Fibroblast of skin of abdomen (primary cell): ENCODE measurements around the gene MXRA8.

ENCODE experiments used
- DNase-seq: peaks from one replicate; pipeline ENCODE4 v3.0.0-alpha.2; 2013

The MXRA8 gene

DNA sequence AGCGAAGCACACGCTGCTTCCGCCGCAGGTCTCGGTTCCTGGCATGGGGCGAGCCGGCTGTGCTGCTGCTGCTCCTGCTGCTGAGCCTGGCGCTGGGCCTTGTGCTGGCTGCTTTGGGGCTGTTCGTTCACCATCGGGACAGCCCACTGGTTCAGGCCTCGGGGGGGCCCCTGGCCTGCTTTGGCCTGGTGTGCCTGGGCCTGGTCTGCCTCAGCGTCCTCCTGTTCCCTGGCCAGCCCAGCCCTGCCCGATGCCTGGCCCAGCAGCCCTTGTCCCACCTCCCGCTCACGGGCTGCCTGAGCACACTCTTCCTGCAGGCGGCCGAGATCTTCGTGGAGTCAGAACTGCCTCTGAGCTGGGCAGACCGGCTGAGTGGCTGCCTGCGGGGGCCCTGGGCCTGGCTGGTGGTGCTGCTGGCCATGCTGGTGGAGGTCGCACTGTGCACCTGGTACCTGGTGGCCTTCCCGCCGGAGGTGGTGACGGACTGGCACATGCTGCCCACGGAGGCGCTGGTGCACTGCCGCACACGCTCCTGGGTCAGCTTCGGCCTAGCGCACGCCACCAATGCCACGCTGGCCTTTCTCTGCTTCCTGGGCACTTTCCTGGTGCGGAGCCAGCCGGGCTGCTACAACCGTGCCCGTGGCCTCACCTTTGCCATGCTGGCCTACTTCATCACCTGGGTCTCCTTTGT lies 24.7 kb downstream of the MXRA8 start:
- no peak for DNase-seq

DNA sequence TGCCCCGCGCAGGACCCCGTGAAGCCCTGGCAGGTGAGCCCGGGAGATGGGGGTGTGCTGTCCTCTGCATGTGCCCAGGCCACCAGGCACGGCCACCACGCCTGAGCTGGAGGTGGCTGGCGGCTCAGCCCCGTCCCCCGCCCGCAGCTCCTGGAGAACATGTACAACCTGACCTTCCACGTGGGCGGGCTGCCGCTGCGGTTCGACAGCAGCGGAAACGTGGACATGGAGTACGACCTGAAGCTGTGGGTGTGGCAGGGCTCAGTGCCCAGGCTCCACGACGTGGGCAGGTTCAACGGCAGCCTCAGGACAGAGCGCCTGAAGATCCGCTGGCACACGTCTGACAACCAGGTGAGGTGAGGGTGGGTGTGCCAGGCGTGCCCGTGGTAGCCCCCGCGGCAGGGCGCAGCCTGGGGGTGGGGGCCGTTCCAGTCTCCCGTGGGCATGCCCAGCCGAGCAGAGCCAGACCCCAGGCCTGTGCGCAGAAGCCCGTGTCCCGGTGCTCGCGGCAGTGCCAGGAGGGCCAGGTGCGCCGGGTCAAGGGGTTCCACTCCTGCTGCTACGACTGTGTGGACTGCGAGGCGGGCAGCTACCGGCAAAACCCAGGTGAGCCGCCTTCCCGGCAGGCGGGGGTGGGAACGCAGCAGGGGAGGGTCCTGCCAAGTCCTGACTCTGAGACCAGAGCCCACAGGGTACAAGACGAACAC lies 25.4 kb downstream of the MXRA8 start:
- no peak for DNase-seq

DNA sequence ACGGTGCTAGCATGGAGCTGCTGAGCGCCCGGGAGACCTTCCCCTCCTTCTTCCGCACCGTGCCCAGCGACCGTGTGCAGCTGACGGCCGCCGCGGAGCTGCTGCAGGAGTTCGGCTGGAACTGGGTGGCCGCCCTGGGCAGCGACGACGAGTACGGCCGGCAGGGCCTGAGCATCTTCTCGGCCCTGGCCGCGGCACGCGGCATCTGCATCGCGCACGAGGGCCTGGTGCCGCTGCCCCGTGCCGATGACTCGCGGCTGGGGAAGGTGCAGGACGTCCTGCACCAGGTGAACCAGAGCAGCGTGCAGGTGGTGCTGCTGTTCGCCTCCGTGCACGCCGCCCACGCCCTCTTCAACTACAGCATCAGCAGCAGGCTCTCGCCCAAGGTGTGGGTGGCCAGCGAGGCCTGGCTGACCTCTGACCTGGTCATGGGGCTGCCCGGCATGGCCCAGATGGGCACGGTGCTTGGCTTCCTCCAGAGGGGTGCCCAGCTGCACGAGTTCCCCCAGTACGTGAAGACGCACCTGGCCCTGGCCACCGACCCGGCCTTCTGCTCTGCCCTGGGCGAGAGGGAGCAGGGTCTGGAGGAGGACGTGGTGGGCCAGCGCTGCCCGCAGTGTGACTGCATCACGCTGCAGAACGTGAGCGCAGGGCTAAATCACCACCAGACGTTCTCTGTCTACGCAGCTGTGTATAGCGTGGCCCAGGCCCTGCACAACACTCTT lies 26.2 kb downstream of the MXRA8 start:
- DNase-seq, result no peak

DNA sequence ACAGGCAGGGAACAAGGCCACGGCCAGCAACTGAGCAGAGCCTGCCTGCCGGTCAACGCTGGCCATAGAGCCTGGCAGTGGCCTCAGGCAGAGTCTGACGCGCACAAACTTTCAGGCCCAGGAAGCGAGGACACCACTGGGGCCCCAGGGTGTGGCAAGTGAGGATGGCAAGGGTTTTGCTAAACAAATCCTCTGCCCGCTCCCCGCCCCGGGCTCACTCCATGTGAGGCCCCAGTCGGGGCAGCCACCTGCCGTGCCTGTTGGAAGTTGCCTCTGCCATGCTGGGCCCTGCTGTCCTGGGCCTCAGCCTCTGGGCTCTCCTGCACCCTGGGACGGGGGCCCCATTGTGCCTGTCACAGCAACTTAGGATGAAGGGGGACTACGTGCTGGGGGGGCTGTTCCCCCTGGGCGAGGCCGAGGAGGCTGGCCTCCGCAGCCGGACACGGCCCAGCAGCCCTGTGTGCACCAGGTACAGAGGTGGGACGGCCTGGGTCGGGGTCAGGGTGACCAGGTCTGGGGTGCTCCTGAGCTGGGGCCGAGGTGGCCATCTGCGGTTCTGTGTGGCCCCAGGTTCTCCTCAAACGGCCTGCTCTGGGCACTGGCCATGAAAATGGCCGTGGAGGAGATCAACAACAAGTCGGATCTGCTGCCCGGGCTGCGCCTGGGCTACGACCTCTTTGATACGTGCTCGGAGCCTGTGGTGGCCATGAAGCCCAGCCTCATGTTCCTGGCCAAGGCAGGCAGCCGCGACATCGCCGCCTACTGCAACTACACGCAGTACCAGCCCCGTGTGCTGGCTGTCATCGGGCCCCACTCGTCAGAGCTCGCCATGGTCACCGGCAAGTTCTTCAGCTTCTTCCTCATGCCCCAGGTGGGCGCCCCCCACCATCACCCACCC lies 27.0 kb downstream of the MXRA8 start, which contains the start of gene TAS1R3:
Gene TAS1R3, plus strand, starts transcription at position 213 of the 898 bp plus-strand sequence. Its CDS starts 66 bp downstream, at position 279.
- no peak for DNase-seq

DNA sequence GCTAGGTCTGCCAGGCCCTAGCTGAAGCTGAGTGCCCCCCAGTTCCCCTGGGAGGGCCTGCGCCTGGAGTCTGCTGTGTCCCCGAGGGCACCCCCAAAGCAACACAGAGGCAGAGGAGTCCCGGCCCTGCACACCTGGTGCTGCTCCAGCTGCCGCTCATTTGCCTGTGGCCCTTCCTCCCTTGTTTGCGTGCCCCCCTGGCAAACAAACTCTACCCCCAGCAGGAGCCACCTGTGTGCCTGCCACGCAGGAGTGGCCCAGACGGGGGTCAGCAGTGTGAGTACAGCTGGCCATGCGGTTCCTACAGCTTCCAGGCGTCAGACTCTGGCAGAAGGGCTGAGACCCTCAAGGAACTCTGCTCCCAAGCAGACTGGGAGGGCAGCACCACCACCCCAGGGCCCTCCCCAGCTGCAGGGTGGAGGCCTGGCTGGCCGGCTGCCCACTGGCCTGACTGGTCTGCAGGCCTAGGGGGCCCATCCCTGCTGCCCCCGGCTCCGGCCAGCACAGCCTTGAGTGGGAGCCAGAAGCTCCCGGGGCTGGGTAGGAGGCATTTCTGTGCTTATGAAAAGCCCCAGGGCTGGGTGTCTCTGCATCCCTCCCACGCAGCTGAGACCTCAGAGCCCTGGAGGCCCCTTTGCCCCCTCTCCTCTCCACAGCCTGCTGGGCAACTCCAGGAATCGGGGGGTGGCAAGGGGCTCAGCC lies 27.8 kb downstream of the MXRA8 start:
- DNase-seq, result no peak

DNA sequence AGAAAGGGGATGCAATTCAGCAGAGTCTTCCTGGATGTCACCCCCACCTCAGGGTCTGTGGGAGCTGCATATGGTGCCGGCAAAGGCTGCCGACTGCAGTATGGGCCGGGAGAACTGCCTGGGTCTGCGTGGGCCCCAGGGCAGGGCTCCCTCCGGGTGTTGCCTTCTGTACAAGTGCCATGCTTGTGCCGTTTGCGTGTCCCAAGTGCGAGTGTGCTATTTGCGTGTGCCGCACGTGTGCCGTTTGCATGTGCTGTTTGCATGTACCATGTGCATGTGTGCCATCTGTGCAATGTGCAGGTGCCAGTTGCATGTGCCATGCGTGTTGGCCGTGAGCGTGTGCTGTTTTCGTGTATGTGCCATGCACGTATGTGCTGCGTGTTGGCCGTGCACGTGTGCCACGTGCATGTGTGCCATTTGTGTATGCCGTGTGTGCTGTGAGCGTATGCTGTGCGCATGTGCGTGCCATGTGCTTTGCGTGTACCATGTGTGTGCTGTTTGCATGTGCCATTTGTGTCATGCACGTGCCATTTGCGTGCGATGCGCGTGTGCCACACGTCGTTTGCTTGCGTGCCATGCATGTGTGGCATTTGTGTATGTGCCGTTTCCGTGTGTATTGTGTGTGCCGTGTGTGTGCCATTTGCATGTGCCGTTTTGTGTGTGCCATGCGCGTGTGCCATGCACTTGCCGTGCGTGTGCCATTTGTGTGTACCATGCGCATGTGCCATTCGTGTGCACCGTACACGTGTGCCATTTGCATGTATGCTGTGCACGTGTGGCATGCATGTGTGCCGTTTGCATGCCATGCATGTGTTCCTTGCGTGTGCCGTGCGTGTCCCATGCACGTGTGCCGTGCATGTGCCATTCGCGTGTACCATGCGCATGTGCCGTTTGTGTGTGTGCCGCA lies 28.8 kb downstream of the MXRA8 start:
- DNase-seq, result no peak

DNA sequence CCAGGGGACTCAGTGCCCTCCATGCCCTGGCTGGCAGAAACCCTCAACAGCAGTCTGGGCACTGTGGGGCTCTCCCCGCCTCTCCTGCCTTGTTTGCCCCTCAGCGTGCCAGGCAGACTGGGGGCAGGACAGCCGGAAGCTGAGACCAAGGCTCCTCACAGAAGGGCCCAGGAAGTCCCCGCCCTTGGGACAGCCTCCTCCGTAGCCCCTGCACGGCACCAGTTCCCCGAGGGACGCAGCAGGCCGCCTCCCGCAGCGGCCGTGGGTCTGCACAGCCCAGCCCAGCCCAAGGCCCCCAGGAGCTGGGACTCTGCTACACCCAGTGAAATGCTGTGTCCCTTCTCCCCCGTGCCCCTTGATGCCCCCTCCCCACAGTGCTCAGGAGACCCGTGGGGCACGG lies 30.1 kb downstream of the MXRA8 start:
- no peak for DNase-seq

DNA sequence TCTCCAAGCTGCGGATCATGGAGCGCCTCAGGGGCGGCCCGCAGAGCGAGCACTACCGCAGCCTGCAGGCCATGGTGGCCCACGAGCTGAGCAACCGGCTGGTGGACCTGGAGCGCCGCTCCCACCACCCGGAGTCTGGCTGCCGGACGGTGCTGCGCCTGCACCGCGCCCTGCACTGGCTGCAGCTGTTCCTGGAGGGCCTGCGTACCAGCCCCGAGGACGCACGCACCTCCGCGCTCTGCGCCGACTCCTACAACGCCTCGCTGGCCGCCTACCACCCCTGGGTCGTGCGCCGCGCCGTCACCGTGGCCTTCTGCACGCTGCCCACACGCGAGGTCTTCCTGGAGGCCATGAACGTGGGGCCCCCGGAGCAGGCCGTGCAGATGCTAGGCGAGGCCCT lies 31.1 kb downstream of the MXRA8 start:
- no peak for DNase-seq

DNA sequence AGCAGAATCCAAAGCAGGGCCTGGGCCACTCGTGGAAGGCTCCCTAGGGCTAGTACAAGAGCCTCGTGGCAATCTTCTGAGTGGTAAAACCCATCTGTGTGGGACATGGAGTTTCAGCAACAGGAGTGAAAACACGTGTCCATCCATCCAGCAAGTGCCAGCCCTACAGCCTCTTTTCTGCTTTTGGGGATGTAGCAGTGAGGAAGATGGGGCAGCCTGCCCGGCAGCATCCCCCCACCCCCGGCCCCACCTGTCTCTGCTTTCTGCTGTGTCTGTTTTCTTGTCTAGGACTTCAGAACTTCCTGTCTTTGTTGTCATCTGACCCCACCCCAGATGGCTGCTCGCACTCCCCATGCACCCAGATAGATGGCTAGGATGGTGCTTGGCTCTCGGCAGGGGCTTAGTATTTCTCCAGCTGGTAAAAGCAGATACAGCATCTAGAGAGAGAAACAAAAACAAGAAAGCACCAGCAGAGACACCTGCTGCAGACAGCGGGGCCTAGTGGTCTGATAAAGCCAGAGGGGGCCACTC lies 32.2 kb downstream of the MXRA8 start:
- no peak for DNase-seq

DNA sequence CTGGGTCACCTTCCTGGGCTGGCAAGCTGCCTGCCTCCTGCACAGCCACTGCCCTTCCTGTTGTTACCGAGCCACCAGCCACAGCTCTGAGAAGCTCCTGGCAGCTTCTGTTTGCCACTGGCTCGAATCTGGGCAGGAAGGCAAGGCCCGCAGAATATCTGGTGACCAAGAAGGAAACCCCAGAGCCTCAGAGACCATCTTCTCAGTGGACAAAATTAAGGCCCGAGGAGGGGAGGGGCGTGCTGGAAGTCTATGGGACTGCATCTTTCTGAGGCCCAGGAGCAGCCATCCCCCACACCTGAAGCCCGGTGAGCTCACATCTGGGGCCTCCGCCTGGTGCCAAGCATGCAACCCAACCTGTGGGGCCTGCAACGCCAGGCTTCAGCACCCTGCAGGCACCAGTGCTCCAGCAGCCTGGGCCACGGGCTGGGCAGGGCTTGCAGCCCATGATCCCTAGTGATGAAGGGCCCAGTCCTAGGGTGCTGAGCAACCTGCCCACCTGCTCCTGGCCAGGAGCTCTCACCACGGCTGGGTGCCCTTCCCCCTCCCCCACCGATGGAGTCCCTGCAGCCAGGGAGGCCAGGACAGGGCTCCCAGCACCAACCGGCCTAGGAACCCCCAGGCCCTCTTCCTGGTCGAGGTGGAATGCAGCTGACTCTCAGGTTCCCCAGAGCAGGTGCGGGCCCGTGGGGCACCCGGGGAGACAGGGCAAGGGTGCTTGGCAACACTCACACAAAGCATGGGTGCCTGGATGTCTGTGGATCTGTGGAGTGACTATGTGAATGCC lies 32.9 kb downstream of the MXRA8 start:
- no peak for DNase-seq

DNA sequence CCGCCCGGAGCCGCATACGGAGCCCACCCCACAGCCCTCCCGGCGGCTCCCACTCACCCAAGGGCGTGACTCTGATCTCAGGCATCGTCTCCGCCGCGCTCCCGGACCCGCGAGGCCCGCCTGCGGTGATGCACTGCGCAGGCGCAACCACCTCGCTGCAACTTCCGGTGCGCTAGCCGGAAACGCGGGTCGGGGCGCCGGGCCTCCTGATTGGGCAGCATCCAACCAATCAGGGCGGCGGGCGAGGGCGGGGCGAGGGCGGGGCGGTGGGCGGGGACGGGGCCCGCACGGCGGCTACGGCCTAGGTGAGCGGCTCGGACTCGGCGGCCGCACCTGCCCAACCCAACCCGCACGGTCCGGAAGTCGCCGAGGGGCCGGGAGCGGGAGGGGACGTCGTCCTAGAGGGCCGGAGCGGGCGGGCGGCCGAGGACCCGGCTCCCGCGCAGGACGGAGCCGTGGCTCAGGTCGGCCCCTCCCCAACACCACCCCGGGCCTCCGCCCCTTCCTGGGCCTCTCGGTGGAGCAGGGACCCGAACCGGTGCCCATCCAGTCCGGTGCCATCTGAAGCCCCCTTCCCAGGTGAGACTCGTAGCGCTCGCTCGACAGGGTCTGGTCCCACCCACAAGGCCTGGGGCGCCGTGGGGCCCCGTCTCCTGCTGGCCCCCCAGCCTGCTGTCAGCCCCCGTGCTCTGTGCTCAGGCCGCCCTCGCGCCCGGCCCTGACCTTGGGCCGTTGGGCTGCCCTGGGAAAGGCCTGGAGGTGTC lies 33.6 kb downstream of the MXRA8 start, which contains the start of the genes CPTP and INTS11:
Gene CPTP, plus strand, starts transcription at position 279 of the 764 bp plus-strand sequence. CDS start 2,109 bp downstream, outside the sequence.
Gene INTS11, minus strand, starts transcription at position 137 of the 764 bp plus-strand sequence. Its CDS starts 52 bp downstream, at position 85.
- DNase-seq, result peak; percentile 89

DNA sequence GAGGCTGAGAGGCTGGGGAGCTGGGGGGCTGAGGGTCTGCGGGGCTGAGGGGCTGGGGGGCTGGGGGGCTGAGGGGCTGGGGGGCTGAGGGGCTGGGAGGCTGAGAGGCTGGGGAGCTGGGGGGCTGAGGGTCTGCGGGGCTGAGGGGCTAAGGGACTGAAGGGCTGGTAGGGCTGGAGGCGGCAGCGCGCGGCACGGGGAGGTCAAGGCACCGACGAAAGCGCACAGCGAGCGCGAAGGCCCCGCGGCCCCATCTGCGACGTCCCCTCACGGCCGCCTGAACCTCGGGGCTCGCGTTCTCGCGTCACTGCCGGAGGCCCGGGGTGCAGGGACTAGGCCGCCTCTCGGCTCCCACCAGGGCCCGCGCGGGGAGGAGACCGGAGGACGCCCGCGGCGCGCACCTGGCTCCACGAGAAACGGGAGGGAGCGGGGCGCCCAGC lies 34.3 kb downstream of the MXRA8 start:
- DNase-seq, result no peak

DNA sequence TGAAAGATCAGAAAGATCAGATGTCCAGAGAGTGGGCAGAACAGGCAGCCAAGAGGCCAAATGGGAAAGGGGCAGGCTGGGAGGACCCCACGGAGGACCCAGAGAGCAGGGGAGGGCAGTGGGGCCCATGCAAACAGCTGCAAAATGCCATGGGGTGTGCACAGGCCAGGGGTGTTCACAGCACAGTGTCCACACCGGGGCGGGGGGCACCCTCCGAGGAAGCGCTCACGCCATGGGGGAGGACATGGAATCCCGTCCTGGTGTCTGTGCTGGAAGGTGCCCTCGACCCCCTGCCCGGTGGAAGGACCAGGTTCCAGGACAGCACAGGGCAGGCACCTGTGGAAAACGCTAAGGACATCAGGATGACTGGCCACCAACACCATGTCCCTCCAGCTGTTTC lies 35.4 kb downstream of the MXRA8 start:
- DNase-seq, result no peak

DNA sequence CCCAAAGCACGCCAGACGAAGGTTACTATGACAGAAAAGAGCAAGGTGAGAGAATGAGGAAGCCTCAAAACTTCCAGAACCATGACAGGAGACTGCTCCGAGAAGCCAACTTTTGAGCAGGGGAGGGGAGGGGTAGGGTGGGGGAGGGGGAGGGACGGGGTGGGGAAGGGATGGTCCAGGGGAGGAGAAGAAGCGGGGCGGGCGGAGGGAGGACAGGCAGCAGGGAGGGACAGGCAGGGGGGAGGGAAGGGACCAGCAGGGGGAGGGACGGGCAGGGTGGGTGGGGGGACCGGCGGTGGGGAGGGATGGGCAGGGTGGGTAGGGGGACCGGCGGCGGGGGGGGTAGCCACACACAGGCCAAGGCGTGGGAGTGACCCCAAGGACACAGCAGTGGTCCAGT lies 35.9 kb downstream of the MXRA8 start:
- DNase-seq, result no peak

DNA sequence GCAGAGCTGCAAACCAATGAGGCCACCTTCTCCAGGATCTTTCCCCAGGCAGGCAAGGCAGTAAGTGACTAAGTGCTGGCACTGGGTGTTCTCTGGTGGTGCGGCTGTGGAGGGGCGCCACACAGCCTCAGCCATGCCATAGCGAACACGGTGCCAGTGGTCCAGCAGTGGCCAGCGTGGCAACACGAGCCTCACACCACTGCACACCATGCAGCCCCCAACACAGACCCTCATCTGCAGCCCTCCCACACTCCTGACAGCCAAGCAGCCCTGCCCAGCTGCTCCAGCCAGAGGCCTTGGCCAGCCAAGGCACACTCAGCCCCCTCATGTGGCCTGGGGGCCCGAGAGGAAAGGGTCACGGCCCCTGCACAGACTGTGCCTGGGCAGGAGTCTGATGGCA lies 36.9 kb downstream of the MXRA8 start:
- DNase-seq, result no peak

DNA sequence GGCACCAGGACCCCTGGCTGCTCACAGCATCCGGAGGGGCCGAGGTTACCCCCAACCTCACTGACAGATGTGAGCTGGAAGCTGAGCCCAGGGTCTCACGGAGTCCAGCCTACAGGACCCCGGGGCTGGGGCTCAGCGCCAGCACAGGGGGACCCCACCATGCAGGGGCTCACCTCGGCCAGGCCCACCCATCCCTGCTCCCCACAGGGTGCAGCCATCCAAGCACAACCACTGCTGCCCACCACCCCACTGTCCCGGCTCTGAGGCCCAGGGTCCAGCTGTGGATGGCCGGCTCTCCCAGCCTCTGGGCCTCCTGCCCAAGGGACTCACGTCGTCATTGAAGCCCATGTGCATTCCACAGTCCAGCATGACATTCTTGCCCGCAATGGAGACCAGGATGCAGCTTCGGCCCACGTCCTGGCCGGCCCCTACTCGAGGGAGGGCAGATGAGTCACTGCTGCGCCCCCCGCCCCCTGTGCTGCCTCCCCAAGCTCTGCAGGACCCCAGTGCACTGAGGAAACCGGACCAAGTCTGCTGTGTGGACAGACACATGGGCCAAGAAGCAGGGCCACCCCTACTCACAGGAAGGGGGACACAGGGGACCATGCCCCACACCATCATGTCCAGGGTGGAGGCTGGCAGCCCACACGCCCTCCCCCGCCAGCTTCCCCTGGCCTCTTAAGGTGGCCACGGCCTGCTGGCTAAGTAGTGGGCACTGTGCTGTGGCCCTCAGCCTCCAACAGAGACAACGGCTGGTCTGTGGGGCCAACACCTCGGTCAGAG lies 37.5 kb downstream of the MXRA8 start:
- no peak for DNase-seq

DNA sequence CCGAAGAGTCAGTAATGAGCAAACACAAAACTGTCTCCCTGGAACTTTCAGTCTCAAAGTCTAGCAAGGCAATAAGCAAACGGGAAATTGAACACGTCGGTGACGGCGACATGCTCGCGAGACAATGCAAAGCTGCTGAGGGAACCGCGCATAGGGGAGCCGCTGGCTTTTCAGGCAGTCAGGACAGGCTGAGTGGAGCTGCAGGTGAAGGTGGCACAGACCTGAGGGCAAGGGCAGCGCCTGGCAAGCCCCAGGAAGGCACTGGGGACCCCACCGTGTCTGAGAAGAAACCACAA lies 38.8 kb downstream of the MXRA8 start:
- DNase-seq, result no peak
